ENCODE measurements around the gene BACH2. TPM values are rescaled to one million over a fixed set of nuclear protein-coding genes. Genes with fewer than 3 reads are reported as not detected.
"Not testable (repeated sequence)": the region's sequence is repeated elsewhere in the genome, so short reads cannot be mapped to it uniquely, and the experiment has no call there.

The BACH2 gene
- total RNA-seq, 1 donor: 3.6 TPM

GRCh38 chr6:90062667-90063066 is 234.0 kb downstream of the BACH2 start:
- TF ChIP-seq CTCF (IDR thresholded peaks at IDR 0.05; ENCODE audit: extremely low read depth, low read depth, low read length): no peak

GRCh38 chr6:90062051-90062450 is 234.6 kb downstream of the BACH2 start:
- no peak overlapping the region for H2AFZ ChIP-seq (ENCODE audit: low read length)
- no peak overlapping the region for H3K4me3 ChIP-seq (ENCODE audit: insufficient read depth, low read length)
- no peaks in the 10 kb centered on the region for H4K20me1 ChIP-seq (ENCODE audit: insufficient read depth, low read length)
- H3K27ac ChIP-seq (ENCODE audit: low read depth, low read length): no peak overlapping the region
- peak; percentile 45 for DNase-seq (ENCODE audit: insufficient read length, low spot score, missing footprints)
- H3K4me2 ChIP-seq (ENCODE audit: insufficient read depth, low read length): no peak overlapping the region
- no peaks in the 10 kb centered on the region for H3K9me3 ChIP-seq (ENCODE audit: low read depth, low read length)
- TF ChIP-seq CTCF (IDR thresholded peaks at IDR 0.05; ENCODE audit: extremely low read depth, low read depth, low read length): no peak
- peaks cover 2% of the 10 kb centered on the region for H3K27me3 ChIP-seq (ENCODE audit: insufficient read depth, low read length)
- H3K36me3 ChIP-seq (ENCODE audit: insufficient read depth, low read length): no peaks in the 10 kb centered on the region
- H3K79me2 ChIP-seq (ENCODE audit: insufficient read depth, low read length): no peaks in the 10 kb centered on the region
- no peaks in the 10 kb centered on the region for H3K4me1 ChIP-seq (ENCODE audit: insufficient read depth, low read length)

More at GRCh38 chr6:90062667-90063066, 234.0 kb downstream of the BACH2 start:
- Histone ChIP-seq H2AFZ (ENCODE audit: low read length) (no peak overlapping the region), H3K36me3 (ENCODE audit: insufficient read depth, low read length) (no peaks in the 10 kb centered on the region), H3K27ac (ENCODE audit: low read depth, low read length) (no peak overlapping the region), H3K79me2 (ENCODE audit: insufficient read depth, low read length) (no peaks in the 10 kb centered on the region), H3K4me3 (ENCODE audit: insufficient read depth, low read length) (no peak overlapping the region), H3K4me1 (ENCODE audit: insufficient read depth, low read length) (no peaks in the 10 kb centered on the region), H3K4me2 (ENCODE audit: insufficient read depth, low read length) (no peak overlapping the region), H3K27me3 (ENCODE audit: insufficient read depth, low read length) (peaks cover 2% of the 10 kb centered on the region), H3K9me3 (ENCODE audit: low read depth, low read length) (no peaks in the 10 kb centered on the region), H4K20me1 (ENCODE audit: insufficient read depth, low read length) (no peaks in the 10 kb centered on the region)
- no peak for DNase-seq (ENCODE audit: insufficient read length, low spot score, missing footprints)

GRCh38 chr6:90059178-90059577 is 237.5 kb downstream of the BACH2 start:
- H3K4me2 ChIP-seq (ENCODE audit: insufficient read depth, low read length): not testable (repeated sequence)

GRCh38 chr6:90055924-90056323 is 240.7 kb downstream of the BACH2 start:
- H2AFZ ChIP-seq (ENCODE audit: low read length); H3K4me1 ChIP-seq (ENCODE audit: insufficient read depth, low read length); H3K4me2 ChIP-seq (ENCODE audit: insufficient read depth, low read length); H3K36me3 ChIP-seq (ENCODE audit: insufficient read depth, low read length); H4K20me1 ChIP-seq (ENCODE audit: insufficient read depth, low read length); H3K4me3 ChIP-seq (ENCODE audit: insufficient read depth, low read length); H3K9me3 ChIP-seq (ENCODE audit: low read depth, low read length); H3K27me3 ChIP-seq (ENCODE audit: insufficient read depth, low read length); DNase-seq (ENCODE audit: insufficient read length, low spot score, missing footprints); H3K27ac ChIP-seq (ENCODE audit: low read depth, low read length); H3K79me2 ChIP-seq (ENCODE audit: insufficient read depth, low read length): not testable (repeated sequence)

More at GRCh38 chr6:90059178-90059577, 237.5 kb downstream of the BACH2 start:
- H3K27me3 ChIP-seq (ENCODE audit: insufficient read depth, low read length); H3K4me1 ChIP-seq (ENCODE audit: insufficient read depth, low read length); H2AFZ ChIP-seq (ENCODE audit: low read length); H3K4me3 ChIP-seq (ENCODE audit: insufficient read depth, low read length); H3K36me3 ChIP-seq (ENCODE audit: insufficient read depth, low read length); H3K9me3 ChIP-seq (ENCODE audit: low read depth, low read length); H3K79me2 ChIP-seq (ENCODE audit: insufficient read depth, low read length); H3K27ac ChIP-seq (ENCODE audit: low read depth, low read length); DNase-seq (ENCODE audit: insufficient read length, low spot score, missing footprints); H4K20me1 ChIP-seq (ENCODE audit: insufficient read depth, low read length): not testable (repeated sequence)

- not testable (repeated sequence) for H3K4me3 ChIP-seq (ENCODE audit: insufficient read depth, low read length); DNase-seq (ENCODE audit: insufficient read length, low spot score, missing footprints); H3K4me2 ChIP-seq (ENCODE audit: insufficient read depth, low read length); H3K36me3 ChIP-seq (ENCODE audit: insufficient read depth, low read length); H3K4me1 ChIP-seq (ENCODE audit: insufficient read depth, low read length); H3K27me3 ChIP-seq (ENCODE audit: insufficient read depth, low read length); H2AFZ ChIP-seq (ENCODE audit: low read length); H3K27ac ChIP-seq (ENCODE audit: low read depth, low read length); H3K79me2 ChIP-seq (ENCODE audit: insufficient read depth, low read length); H3K9me3 ChIP-seq (ENCODE audit: low read depth, low read length); H4K20me1 ChIP-seq (ENCODE audit: insufficient read depth, low read length)
Measured at GRCh38 chr6:90054193-90054592, 242.4 kb downstream of the BACH2 start.
